ENCODE data around the gene OR52J3. TPM values are rescaled to one million over a fixed set of nuclear protein-coding genes. Genes with fewer than 3 reads are reported as not detected.
"Not testable (repeated sequence)": the region's sequence is repeated elsewhere in the genome, so short reads cannot be mapped to it uniquely, and the experiment has no call there.

The OR52J3 gene
- total and polyA plus RNA-seq, 11 donors = not detected

- ATAC-seq = no peak
- Histone ChIP-seq H3K27ac (no peak overlapping the region), H3K4me3 (no peak overlapping the region), H3K4me1 (no peaks in the 10 kb centered on the region), H3K36me3 (no peaks in the 10 kb centered on the region), H3K27me3 (no peaks in the 10 kb centered on the region), H3K9me3 (no peaks in the 10 kb centered on the region)
- TF ChIP-seq, protein P1, sequence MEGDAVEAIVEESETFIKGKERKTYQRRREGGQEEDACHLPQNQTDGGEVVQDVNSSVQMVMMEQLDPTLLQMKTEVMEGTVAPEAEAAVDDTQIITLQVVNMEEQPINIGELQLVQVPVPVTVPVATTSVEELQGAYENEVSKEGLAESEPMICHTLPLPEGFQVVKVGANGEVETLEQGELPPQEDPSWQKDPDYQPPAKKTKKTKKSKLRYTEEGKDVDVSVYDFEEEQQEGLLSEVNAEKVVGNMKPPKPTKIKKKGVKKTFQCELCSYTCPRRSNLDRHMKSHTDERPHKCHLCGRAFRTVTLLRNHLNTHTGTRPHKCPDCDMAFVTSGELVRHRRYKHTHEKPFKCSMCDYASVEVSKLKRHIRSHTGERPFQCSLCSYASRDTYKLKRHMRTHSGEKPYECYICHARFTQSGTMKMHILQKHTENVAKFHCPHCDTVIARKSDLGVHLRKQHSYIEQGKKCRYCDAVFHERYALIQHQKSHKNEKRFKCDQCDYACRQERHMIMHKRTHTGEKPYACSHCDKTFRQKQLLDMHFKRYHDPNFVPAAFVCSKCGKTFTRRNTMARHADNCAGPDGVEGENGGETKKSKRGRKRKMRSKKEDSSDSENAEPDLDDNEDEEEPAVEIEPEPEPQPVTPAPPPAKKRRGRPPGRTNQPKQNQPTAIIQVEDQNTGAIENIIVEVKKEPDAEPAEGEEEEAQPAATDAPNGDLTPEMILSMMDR (IDR thresholded peaks at IDR 0.05) = no peak
- TF ChIP-seq POLR2A (IDR thresholded peaks at IDR 0.05) = no peak
- WGBS, 4 donors = 52 to 56% (median 55%) methylated on average over 2 of the region's 2 CpGs
- intact Hi-C loops (cut with DNase I) = no loop called here
- DNase-seq = no peak
Measured at GRCh38 chr11:5043380-5043779, 2.9 kb upstream of the OR52J3 start.

DNA sequence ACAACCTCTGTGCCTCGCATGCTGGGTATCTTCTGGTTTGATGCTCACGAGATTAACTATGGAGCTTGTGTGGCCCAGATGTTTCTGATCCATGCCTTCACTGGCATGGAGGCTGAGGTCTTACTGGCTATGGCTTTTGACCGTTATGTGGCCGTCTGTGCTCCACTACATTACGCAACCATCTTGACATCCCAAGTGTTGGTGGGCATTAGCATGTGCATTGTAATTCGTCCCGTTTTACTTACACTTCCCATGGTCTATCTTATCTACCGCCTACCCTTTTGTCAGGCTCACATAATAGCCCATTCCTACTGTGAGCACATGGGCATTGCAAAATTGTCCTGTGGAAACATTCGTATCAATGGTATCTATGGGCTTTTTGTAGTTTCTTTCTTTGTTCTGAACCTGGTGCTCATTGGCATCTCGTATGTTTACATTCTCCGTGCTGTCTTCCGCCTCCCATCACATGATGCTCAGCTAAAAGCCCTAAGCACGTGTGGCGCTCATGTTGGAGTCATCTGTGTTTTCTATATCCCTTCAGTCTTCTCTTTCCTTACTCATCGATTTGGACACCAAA lies 516 bp downstream of the OR52J3 start:
- intact Hi-C loops (cut with DNase I) = no loop called here
- no peaks in the 10 kb centered on the region for H3K4me1 ChIP-seq
- 73 to 85% (median 82%) methylated on average over 15 of the region's 15 CpGs for WGBS, 4 donors
- no peaks in the 10 kb centered on the region for H3K36me3 ChIP-seq
- TF ChIP-seq, protein P1 (IDR thresholded peaks at IDR 0.05) = no peak
- TF ChIP-seq POLR2A (IDR thresholded peaks at IDR 0.05) = no peak
- no peak for DNase-seq
- H3K4me3 ChIP-seq = no peak overlapping the region
- no peaks in the 10 kb centered on the region for H3K27me3 ChIP-seq
- no peaks in the 10 kb centered on the region for H3K9me3 ChIP-seq
- ATAC-seq = no peak
- no peak overlapping the region for H3K27ac ChIP-seq

DNA sequence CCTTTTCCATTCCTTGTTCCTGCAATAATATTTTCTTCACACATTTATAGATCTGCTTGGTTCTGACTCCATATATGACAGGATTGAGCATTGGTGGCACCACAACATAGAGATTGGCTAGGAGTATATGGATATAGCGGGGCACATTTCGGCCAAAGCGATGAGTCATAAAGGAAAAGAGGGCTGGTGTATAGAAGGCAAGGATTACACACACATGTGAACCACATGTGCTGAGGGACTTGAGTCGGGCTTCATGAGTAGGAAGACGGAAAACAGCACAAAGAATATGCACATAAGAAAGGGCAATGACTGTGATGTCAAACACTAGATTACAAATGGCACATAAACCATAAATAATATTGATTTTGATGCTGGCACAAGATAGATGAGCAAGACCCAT lies 12.4 kb downstream of the OR52J3 start:
- ATAC-seq; H3K4me1 ChIP-seq; DNase-seq; H3K9me3 ChIP-seq; H3K4me3 ChIP-seq; intact Hi-C loops (cut with DNase I); H3K27me3 ChIP-seq; H3K27ac ChIP-seq; H3K36me3 ChIP-seq: not testable (repeated sequence)
- WGBS, 4 donors = 71 to 90% (median 79%) methylated on average over 5 of the region's 5 CpGs

GRCh38 chr11:5059391-5059790 lies 13.1 kb downstream of the OR52J3 start, which contains the start of gene OR52E2:
OR52E2 (minus strand) TSS chr11:5059627; CDS start chr11:5059627, 0 bp downstream.
- H3K27ac ChIP-seq = no peak within 1 kb of the TSS

More at GRCh38 chr11:5059391-5059790, 13.1 kb downstream of the OR52J3 start, which contains the start of gene OR52E2:
- Histone ChIP-seq H3K27me3 (no peaks in the 10 kb centered on the region), H3K36me3 (no peaks in the 10 kb centered on the region), H3K9me3 (no peaks in the 10 kb centered on the region), H3K4me3 (no peak within 1 kb of the TSS), H3K4me1 (no peaks in the 10 kb centered on the region)
- ATAC-seq (no peak), DNase-seq (no peak)
- intact Hi-C loops (cut with DNase I) = no loop called here
- 74 to 90% (median 88%) methylated on average over 3 of the region's 3 CpGs for WGBS, 4 donors
- TF ChIP-seq, protein P1 (IDR thresholded peaks at IDR 0.05) = no peak
